B cell (primary cell): ENCODE results near the gene PLPPR1.

Source experiments
- EZH2 ChIP-seq: IDR thresholded peaks from 2 replicates; pipeline ENCODE4 v1.6.1; 2012; ENCODE audit warnings: borderline replicate concordance, low read depth, mild to moderate bottlenecking, moderate library complexity, low read length; ENCODE audit not compliant: insufficient read depth, poor library complexity, severe bottlenecking
- TF ChIP-seq, protein P1 (sequence below): fragments of 200-600 bp; IDR thresholded peaks from one replicate; pipeline ENCODE4 v1.8.0; 2022; ENCODE audit warnings: antibody characterized with exemption, mild to moderate bottlenecking

GRCh38 chr9:101073122-101073521 lies 44.6 kb downstream of the PLPPR1 start:
- TF ChIP-seq, protein P1, sequence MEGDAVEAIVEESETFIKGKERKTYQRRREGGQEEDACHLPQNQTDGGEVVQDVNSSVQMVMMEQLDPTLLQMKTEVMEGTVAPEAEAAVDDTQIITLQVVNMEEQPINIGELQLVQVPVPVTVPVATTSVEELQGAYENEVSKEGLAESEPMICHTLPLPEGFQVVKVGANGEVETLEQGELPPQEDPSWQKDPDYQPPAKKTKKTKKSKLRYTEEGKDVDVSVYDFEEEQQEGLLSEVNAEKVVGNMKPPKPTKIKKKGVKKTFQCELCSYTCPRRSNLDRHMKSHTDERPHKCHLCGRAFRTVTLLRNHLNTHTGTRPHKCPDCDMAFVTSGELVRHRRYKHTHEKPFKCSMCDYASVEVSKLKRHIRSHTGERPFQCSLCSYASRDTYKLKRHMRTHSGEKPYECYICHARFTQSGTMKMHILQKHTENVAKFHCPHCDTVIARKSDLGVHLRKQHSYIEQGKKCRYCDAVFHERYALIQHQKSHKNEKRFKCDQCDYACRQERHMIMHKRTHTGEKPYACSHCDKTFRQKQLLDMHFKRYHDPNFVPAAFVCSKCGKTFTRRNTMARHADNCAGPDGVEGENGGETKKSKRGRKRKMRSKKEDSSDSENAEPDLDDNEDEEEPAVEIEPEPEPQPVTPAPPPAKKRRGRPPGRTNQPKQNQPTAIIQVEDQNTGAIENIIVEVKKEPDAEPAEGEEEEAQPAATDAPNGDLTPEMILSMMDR, result no peak
- no peak for TF ChIP-seq EZH2
